ENCODE data around the gene IVD. TPM values are rescaled to one million over a fixed set of nuclear protein-coding genes. Genes with fewer than 3 reads are reported as not detected.

IVD gene
- total RNA-seq, 1 experiment from 2014 or later, result 93.1 TPM

GRCh38 chr15:40429068-40429710 lies 23.6 kb downstream of the IVD start:
- Histone ChIP-seq H3K18ac (ENCODE audit: insufficient read length, low read depth, low read length) (no peak overlapping the region), H3K27me3 (ENCODE audit: insufficient read depth, low read length) (no peaks in the 10 kb centered on the region; the same call in 1 of the 2 replicates), H4K5ac (ENCODE audit: insufficient read length, low read depth, low read length) (no peak overlapping the region), H3K9me3 (ENCODE audit: control insufficient read depth, low read depth, low read length) (no peaks in the 10 kb centered on the region), H3K23ac (ENCODE audit: insufficient read length, low read depth, low read length) (no peak overlapping the region), H3K9ac (ENCODE audit: extremely low read depth, insufficient read length, low read length) (no peak overlapping the region), H2AK5ac (ENCODE audit: insufficient read length, low read length) (no peak overlapping the region), H2BK120ac (ENCODE audit: low read depth, low read length, poor library complexity, severe bottlenecking) (no peak overlapping the region), H3K79me1 (ENCODE audit: insufficient read depth, low read depth, low read length, poor library complexity, severe bottlenecking) (no peaks in the 10 kb centered on the region), H3K56ac (ENCODE audit: insufficient read length, low read depth, low read length) (no peak overlapping the region), H3K23me2 (ENCODE audit: insufficient read length, low read depth, low read length, poor library complexity, severe bottlenecking) (no peaks in the 10 kb centered on the region), H3K27ac (ENCODE audit: insufficient read length, low read depth, low read length) (no peak overlapping the region), H3K4me2 (ENCODE audit: insufficient read depth, insufficient read length, low read length) (no peak overlapping the region), H4K20me1 (ENCODE audit: control insufficient read depth, insufficient read depth, insufficient read length) (no peaks in the 10 kb centered on the region), H2BK12ac (ENCODE audit: insufficient read length, low read depth, low read length) (no peak overlapping the region), H3K14ac (ENCODE audit: insufficient read depth, low read length) (no peak overlapping the region; the same call in 1 of the 2 replicates), H3K4me1 (ENCODE audit: insufficient read depth, low read length) (peaks cover 6% of the 10 kb centered on the region; the same call in 1 of the 2 replicates), H2BK15ac (ENCODE audit: low read depth, low read length) (no peak overlapping the region), H3K4ac (ENCODE audit: low read depth, low read length) (no peak overlapping the region), H3K79me2 (ENCODE audit: insufficient read depth, low read length) (no peaks in the 10 kb centered on the region), H2BK20ac (ENCODE audit: low read depth, low read length, poor library complexity, severe bottlenecking) (no peak overlapping the region), H3T11ph (ENCODE audit: low read length) (no peak overlapping the region), H2BK5ac (ENCODE audit: insufficient read length, low read length) (no peak overlapping the region), H4K91ac (ENCODE audit: insufficient read length, low read depth, low read length) (no peak overlapping the region), H4K8ac (replicated peaks; ENCODE audit: insufficient read length, low read depth, low read length) (no peak overlapping the region), H2AFZ (ENCODE audit: low read length) (no peak overlapping the region)
- TF ChIP-seq, protein P1, sequence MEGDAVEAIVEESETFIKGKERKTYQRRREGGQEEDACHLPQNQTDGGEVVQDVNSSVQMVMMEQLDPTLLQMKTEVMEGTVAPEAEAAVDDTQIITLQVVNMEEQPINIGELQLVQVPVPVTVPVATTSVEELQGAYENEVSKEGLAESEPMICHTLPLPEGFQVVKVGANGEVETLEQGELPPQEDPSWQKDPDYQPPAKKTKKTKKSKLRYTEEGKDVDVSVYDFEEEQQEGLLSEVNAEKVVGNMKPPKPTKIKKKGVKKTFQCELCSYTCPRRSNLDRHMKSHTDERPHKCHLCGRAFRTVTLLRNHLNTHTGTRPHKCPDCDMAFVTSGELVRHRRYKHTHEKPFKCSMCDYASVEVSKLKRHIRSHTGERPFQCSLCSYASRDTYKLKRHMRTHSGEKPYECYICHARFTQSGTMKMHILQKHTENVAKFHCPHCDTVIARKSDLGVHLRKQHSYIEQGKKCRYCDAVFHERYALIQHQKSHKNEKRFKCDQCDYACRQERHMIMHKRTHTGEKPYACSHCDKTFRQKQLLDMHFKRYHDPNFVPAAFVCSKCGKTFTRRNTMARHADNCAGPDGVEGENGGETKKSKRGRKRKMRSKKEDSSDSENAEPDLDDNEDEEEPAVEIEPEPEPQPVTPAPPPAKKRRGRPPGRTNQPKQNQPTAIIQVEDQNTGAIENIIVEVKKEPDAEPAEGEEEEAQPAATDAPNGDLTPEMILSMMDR (conservative IDR thresholded peaks at IDR 0.05), result no peak
- no peak for DNase-seq
- Mint-ChIP-seq H3K36me3 (ENCODE audit: insufficient read depth in 1 of 3, low read depth in 3 of 3) (no peaks in the 10 kb centered on the region; a peak in 1 of 7 replicates), H3K4me3 (no peak overlapping the region; a peak in 1 of 5 replicates), H3K27me3 (ENCODE audit: low read depth) (peaks cover 40% of the 10 kb centered on the region), H3K4me1 (peaks cover 22 to 23% of the 10 kb centered on the region in 2 experiments), H3K27ac (no peak overlapping the region; a peak in 1 of 7 replicates), H3K9me3 (no peaks in the 10 kb centered on the region)
- whole genome bisulfite sequencing (ENCODE audit: extremely low coverage, insufficient read length, low lambda C conversion rate), result no CpG with 5 or more reads among the region's 10 CpGs
